Brain pericyte (primary cell): ENCODE measurements around the gene BRD9.
"Not testable (repeated sequence)": the region's sequence is repeated elsewhere in the genome, so short reads cannot be mapped to it uniquely, and the experiment has no call there.

Experiments used
- DNase-seq: peaks from one replicate; pipeline ENCODE4 v3.0.0-alpha.2; 2012; ENCODE audit warnings: low read depth, low spot score

The BRD9 gene

DNA sequence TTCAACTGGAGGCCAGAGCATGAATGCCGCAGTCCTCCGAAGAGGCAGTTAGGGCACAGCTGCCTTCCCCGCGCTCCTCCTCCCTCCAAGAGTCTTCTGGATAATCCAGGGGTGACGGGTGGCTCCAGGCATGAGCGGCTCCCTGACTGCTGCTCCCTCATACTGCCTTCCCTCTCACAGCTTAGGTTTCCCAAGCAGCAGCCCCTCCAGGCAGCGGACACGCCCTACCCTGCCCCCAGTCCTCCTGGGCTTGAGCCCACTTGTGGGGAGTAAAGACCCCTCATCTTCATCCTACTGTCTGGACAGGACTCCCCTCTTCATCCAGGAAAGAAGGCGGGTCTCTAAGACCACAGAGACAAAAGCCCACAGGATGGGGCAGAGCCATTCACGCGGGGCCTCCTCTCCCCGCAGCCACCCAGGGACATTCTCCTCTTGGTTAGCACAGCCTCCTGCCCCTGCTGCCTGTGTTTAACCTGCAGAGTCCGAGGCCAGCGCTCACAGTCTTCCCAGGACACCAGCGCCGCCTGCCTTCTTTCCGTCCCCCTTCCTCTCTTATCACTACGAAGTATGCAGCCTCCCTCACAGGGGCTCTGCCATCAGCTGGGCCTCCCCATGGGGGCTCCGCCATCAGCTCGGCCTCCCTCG lies 47.4 kb downstream of the BRD9 start:
- not testable (repeated sequence) for DNase-seq

GRCh38 chr5:844426-844825 lies 48.2 kb downstream of the BRD9 start:
- not testable (repeated sequence) for DNase-seq

DNA sequence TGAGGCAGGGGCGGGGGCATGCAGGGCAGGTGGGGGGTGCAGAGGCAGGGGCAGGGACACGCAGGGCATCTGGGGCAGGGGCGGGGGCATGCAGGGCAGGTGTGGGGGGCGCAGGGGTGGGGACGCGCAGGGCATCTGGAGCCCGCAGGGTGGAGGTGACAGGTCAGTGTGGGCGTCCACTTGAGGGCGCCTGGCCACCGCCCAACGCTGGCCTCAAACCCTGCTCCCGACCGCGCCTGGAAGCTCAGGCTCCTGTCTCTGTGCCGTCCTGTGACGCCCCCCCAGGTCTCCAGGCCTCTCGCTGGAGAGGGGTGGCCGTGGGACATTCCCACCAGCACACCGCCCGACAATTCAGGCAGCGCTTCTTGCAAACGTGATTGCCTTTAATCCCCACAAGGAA lies 48.7 kb downstream of the BRD9 start:
- not testable (repeated sequence) for DNase-seq

GRCh38 chr5:843371-843770 lies 49.2 kb downstream of the BRD9 start:
- DNase-seq = not testable (repeated sequence)

GRCh38 chr5:842402-843221 lies 50.0 kb downstream of the BRD9 start:
- not testable (repeated sequence) for DNase-seq

- DNase-seq = not testable (repeated sequence)
These were observed 50.8 kb downstream of the BRD9 start for GRCh38 chr5:841531-842401.

- not testable (repeated sequence) for DNase-seq
These were observed 51.6 kb downstream of the BRD9 start for GRCh38 chr5:840974-841435.

- not testable (repeated sequence) for DNase-seq
These were observed 52.3 kb downstream of the BRD9 start for GRCh38 chr5:840118-840973.

DNA sequence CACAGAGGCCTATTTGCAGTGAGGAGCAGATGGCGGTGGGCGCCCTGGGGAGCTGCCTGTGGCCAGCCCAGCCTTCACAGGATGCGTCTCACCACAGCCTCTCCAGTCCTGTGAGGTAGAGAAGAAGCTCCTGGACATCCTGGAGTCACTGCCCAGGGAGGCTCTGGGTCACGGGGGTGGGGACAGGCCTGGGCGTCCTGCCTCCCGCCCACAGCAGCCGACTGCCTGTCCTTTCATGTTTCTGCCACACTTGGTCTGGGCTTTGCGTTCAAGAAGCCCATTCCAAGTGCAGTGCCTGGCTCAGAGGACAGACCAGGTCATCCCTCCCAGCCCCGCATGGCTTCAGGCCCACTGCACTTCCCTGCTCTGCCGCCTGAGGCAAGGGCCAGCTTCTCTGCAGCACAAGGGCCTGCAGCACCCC lies 54.2 kb downstream of the BRD9 start:
- not testable (repeated sequence) for DNase-seq

GRCh38 chr5:837621-838121 lies 54.9 kb downstream of the BRD9 start:
- DNase-seq = not testable (repeated sequence)

DNA sequence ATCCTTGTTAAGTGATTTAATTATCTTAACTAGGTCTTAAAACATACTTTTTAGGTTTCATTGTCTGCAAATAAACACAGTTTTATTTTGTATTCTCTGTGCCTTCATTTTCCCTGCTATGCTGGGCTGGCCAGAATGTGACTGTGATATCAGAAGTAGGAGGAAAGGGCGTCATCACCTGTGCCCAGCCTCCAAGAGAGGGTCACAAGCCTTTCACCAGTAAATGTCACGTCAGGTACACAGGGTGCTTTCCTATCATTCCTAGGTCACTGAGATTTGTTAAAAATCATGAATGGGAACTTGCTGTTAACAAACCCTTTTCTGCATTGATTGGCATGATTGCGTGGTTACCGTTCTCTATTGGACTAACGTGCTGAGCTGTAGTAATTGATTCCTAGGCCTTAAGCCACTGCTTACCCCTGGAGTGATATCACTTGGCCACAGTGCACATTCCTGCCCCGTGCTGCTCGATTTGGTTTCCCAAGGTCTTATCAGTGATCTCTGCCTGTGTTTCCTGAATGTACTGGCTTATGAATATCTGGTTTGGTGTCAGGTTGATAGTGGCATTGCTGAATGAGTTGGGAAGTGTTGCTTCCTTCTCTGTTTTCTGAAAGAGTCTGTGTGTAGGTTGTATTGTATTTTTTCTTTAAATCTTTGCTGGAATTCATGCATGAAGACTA lies 56.5 kb downstream of the BRD9 start:
- DNase-seq = not testable (repeated sequence)

GRCh38 chr5:834013-834412 lies 58.6 kb downstream of the BRD9 start:
- not testable (repeated sequence) for DNase-seq

DNA sequence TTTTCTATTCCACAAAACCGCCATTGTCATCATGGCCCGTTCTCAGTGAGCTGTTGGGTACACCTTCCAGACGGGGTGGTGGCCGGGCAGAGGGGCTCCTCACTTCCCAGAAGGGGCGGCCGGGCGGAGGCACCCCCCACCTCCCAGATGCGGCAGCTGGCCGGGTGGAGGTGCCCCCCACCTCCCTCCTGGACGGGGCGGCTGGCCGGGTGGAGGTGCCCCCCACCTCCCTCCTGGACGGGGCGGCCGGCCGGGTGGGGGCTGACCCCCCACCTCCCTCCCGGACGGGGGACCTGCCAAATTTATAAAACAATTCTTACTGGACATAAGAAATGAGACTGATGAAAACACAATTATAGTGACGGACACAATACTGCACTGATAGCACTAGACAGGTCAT lies 64.4 kb downstream of the BRD9 start:
- not testable (repeated sequence) for DNase-seq

DNA sequence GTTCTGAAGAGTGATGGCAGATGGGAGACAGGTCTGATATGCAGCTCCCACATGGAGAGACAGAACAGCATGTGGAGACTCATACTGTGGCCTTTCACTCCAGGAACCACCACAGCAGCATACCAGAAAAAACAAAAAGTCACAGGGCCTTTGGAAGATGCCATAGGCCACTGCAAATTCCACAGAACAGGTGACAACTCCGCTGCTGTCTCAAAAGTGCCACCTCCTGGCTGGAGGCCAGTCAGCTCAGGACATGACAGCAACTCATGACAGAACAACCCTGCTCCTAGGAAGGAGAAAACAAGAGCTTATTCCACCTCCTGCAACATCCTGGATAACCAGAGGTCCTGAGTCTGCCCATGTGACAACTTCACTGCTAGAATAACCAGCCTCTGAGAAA lies 67.1 kb downstream of the BRD9 start:
- DNase-seq = not testable (repeated sequence)

- DNase-seq = no peak
These were observed 71.1 kb downstream of the BRD9 start for GRCh38 chr5:821504-821903.

DNA sequence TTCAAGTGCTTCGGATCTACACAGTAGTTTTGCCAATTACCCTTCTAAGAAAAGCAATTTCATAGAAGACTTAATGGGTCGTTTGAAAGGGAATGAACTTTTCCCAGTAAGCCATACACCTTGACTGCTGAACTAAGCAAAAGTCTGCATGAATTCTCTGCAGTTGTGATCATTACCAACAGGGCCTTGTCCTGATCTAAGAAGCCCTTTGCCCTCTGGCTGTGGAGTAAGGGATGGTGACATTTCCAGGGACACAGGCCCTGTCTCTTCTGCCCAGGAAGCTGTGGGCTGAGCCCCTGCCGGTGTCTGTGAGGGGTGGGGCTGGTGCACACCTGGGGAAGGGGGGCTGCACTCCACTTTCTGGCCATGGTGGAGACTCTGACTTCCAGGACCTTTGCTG lies 72.4 kb downstream of the BRD9 start:
- no peak for DNase-seq

- no peak for DNase-seq
These were observed 73.5 kb downstream of the BRD9 start for GRCh38 chr5:819078-819477.

DNA sequence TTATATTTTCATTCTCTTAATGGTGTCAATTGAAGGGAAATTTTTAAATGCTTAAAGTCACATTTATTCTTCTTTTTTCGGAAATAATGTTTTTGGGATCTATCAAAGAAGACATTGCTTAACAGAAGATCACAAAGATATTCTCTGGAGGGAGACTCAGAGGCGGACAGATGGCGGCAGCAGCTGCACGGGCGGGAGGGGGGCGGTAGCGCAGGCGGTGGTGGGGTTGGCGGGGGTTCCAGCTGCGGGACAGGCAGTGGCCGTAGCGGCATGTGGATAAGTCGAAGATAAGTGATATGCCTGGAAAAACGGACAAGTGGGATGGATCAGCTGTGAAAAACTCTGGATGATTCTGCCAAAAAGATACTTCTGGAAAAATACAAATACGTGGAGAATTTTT lies 76.4 kb downstream of the BRD9 start:
- DNase-seq = no peak

DNA sequence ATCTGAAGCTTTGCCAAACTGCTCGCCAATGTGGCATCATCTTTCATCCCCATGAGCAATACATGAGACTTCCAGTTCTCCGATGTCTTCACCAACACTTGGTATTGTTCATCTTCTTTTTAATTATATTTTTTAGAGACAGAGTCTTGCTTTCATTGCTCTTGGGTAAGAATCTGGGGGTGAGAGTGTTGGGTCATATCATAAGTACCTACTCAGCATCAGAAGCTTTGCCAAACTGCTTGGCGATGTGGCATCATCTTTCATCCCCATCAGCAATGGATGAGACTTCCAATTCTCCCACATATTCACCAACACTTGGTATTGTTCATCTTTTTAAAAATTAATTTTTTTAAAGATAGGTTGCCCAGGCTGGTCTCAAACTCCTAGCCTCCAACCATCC lies 77.2 kb downstream of the BRD9 start:
- no peak for DNase-seq
